HG03469 (cell line): ENCODE data around the gene KLHDC7B.

Experiments
- ATAC-seq: cut with Tn5 transposase; IDR thresholded peaks from one replicate; pipeline ENCODE4 v1.9.1; 2021; ENCODE audit warnings: mild to moderate bottlenecking, moderate library complexity, moderate number of reproducible peaks; ENCODE audit not compliant: unreplicated experiment

The KLHDC7B gene

GRCh38 chr22:50547263-50547985 is 1.7 kb downstream of the KLHDC7B start:
- no peak for ATAC-seq

- ATAC-seq, result no peak
Observed at GRCh38 chr22:50548040-50548920, 2.6 kb downstream of the KLHDC7B start.

- ATAC-seq, result no peak
Observed at GRCh38 chr22:50548921-50549790, 3.5 kb downstream of the KLHDC7B start.

- ATAC-seq, result no peak
Observed at GRCh38 chr22:50550395-50550794, 4.7 kb downstream of the KLHDC7B start.

- ATAC-seq, result no peak
Observed at GRCh38 chr22:50551160-50551752, 5.6 kb downstream of the KLHDC7B start.

GRCh38 chr22:50553310-50553709 is 7.6 kb downstream of the KLHDC7B start:
- no peak for ATAC-seq

GRCh38 chr22:50556703-50557102 is 11.0 kb downstream of the KLHDC7B start:
- no peak for ATAC-seq

- ATAC-seq, result no peak
Observed at GRCh38 chr22:50560034-50560433, 14.3 kb downstream of the KLHDC7B start.

- ATAC-seq, result no peak
Observed at GRCh38 chr22:50561401-50562358, 16.0 kb downstream of the KLHDC7B start.

- ATAC-seq, result peak; percentile 90
Observed at GRCh38 chr22:50562523-50563412, 17.1 kb downstream of the KLHDC7B start, which contains the start of gene SYCE3. SYCE3 (minus strand) TSS chr22:50562919; CDS start chr22:50556405, 6,514 bp downstream.

GRCh38 chr22:50563413-50564160 is 17.9 kb downstream of the KLHDC7B start:
- ATAC-seq, result no peak

- no peak for ATAC-seq
Observed at GRCh38 chr22:50564289-50564688, 18.6 kb downstream of the KLHDC7B start.

- ATAC-seq, result no peak
Observed at GRCh38 chr22:50567721-50568252, 22.1 kb downstream of the KLHDC7B start.

- no peak for ATAC-seq
Observed at GRCh38 chr22:50568626-50569025, 22.9 kb downstream of the KLHDC7B start.

GRCh38 chr22:50569041-50569459 is 23.4 kb downstream of the KLHDC7B start:
- no peak for ATAC-seq

- ATAC-seq, result no peak
Observed at GRCh38 chr22:50569896-50570535, 24.3 kb downstream of the KLHDC7B start.

- no peak for ATAC-seq
Observed at GRCh38 chr22:50570861-50571260, 25.2 kb downstream of the KLHDC7B start.
